Measurements from ENCODE around the gene CCT8. TPM values are rescaled to one million over a fixed set of nuclear protein-coding genes. Genes with fewer than 3 reads are reported as not detected.
A peak's percentile ranks its signal among the peaks of the same experiment; 100 is the strongest.

The CCT8 gene
- total and polyA plus RNA-seq, 9 of the 15 experiments (the other 6 are each of a cell fraction or from before 2014, with no cell fraction given), result 451 to 1,153 (median 677) TPM

GRCh38 chr21:29078869-29079767, 5.7 kb upstream of the CCT8 start:
- Histone ChIP-seq H2AFZ (ENCODE audit: low read depth, low read length) (peak overlapping the region; percentile 43), H3K27ac (ENCODE audit: extremely low read depth, low read depth, low read length) (no peak overlapping the region), H3K9me3 (replicated peaks; ENCODE audit: control insufficient read depth, insufficient read depth, low read depth, low read length) (no peaks in the 10 kb centered on the region; the same call in 1 of the 2 replicates), H3K4me2 (ENCODE audit: insufficient read depth, low read length) (no peak overlapping the region), H3K4me1 (replicated peaks in 1 of 2; ENCODE audit: control insufficient read depth in 2 of 2, insufficient read depth in 2 of 2, low read length in 2 of 2) (peaks cover 0 to 4% of the 10 kb centered on the region in 2 experiments; a peak in 2 of 5 replicates), H3K79me2 (ENCODE audit: control insufficient read depth, insufficient read depth, low read length) (no peaks in the 10 kb centered on the region), H3K27me3 (ENCODE audit: control insufficient read depth in 2 of 2, insufficient read depth in 2 of 2, low read length in 2 of 2) (no peaks in the 10 kb centered on the region; a peak in 1 of 5 replicates), H3K9ac (ENCODE audit: insufficient read depth in 1 of 2, low read depth in 2 of 2, low read length in 2 of 2) (no peak overlapping the region), H4K20me1 (replicated peaks; ENCODE audit: control insufficient read depth, insufficient read depth, low read length) (no peaks in the 10 kb centered on the region), H3K4me3 (no peak overlapping the region), H3K9me1 (ENCODE audit: control insufficient read depth, insufficient read depth, low read length) (no peaks in the 10 kb centered on the region), H3K36me3 (ENCODE audit: control insufficient read depth, insufficient read depth, low read length) (no peaks in the 10 kb centered on the region)
- ChIA-PET CTCF (ENCODE audit: low intra/inter-chr PET ratio) (no interaction called here), POLR2A (no interaction called here)
- BruUV-seq (replicated peaks), result no TSS peak
- WGBS (ENCODE audit: insufficient coverage, low coverage, missing lambda C conversion rate), result 9% methylated on average over 8 of the region's 8 CpGs
- in situ Hi-C loops (cut with MboI) (no loop called here), intact Hi-C loops (cut with micrococcal nuclease) (no loop called here)
- DNase-seq (ENCODE audit: extremely low read depth in 1 of 4, low spot score in 3 of 4) (peak in 1 of 4 experiments; percentile 35), ATAC-seq (peak; percentile 23; the same call in 2 of the 3 replicates), FAIRE-seq (no peak)
- TF ChIP-seq NFIX (CRISPR knock-in tag; IDR thresholded peaks at IDR 0.05; ENCODE audit: low read depth) (peak; percentile 47; the same call in 1 of the 2 replicates), ZNF253 (CRISPR knock-in tag; conservative IDR thresholded peaks at IDR 0.05) (no peak), FOSL1 (tag; conservative IDR thresholded peaks at IDR 0.05) (0 out of 2 replicates have a peak, but pooled peaks have one; percentile 19), JUND (IDR thresholded peaks at IDR 0.05; ENCODE audit: borderline replicate concordance, low read depth, low read length) (0 out of 2 replicates have a peak, but pooled peaks have one; percentile 11), JUND (tag; IDR thresholded peaks at IDR 0.05; ENCODE audit: borderline replicate concordance, low read depth, low read length) (no peak), NFIC (IDR thresholded peaks at IDR 0.05) (peak; percentile 92), SPI1 (IDR thresholded peaks at IDR 0.05; ENCODE audit: borderline replicate concordance, low read depth, low read length) (0 out of 2 replicates have a peak, but pooled peaks have one; percentile 1)

Data from K562 (cell line).